Activated naive CD4-positive, alpha-beta T cell treated with anti-CD3 and anti-CD28 coated beads, Interleukin-2, amount 50 U/mL, for 24 hours (primary cell): ENCODE measurements around the gene CLEC6A.
"Not testable (repeated sequence)": the region's sequence is repeated elsewhere in the genome, so short reads cannot be mapped to it uniquely, and the experiment has no call there.

Experiments used
- H3K27ac Mint-ChIP-seq: one replicate; pipeline ENCODE4 v1.8.0; 2021; ENCODE audit warnings: mild to moderate bottlenecking, mixed read lengths
- H3K27me3 Mint-ChIP-seq: one replicate; pipeline ENCODE4 v1.8.0; 2021; ENCODE audit warnings: mixed read lengths
- H3K36me3 Mint-ChIP-seq: one replicate; pipeline ENCODE4 v1.8.0; 2021; ENCODE audit warnings: mixed read lengths
- H3K4me1 Mint-ChIP-seq: one replicate; pipeline ENCODE4 v1.8.0; 2021; ENCODE audit warnings: mixed read lengths
- H3K4me3 Mint-ChIP-seq: one replicate; pipeline ENCODE4 v1.8.0; 2021; ENCODE audit warnings: mild to moderate bottlenecking, mixed read lengths
- H3K9me3 Mint-ChIP-seq: one replicate; pipeline ENCODE4 v1.8.0; 2021; ENCODE audit warnings: mixed read lengths

The CLEC6A gene

DNA sequence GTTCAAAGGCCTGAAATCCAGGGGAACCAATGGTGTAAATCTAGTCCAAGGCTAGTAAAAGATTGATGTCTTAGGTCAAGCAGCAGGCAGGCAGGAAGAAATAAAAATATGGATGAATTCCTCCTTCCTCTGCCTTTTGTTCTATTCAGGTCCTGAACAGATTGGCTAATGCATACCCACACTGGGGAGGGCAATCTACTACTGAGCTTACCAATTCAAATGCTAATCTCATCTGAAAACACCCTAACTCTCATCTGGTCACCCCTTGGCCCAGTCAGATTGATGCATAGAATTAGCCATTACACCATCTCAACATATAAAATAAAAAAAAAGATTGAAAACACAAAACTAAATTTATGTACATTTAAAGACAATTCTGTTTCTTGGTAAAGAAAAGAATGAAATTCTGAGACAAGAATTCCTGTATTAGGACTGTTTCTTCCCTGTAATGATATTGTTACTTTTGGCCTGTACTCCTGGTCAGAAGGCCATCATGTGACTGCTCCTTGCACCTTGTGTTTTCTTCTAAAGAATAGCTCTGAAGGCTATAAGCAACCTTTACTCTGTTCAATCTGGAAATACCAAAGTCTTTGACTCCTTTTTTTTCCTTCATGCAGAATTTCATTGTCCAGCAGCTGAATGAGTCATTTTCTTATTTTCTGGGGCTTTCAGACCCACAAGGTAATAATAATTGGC is 19.9 kb downstream of the CLEC6A start:
- H3K27ac Mint-ChIP-seq: no peak overlapping the region
- peaks cover 7% of the 10 kb centered on the region for H3K27me3 Mint-ChIP-seq
- H3K36me3 Mint-ChIP-seq: no peaks in the 10 kb centered on the region
- H3K4me1 Mint-ChIP-seq: no peaks in the 10 kb centered on the region
- H3K9me3 Mint-ChIP-seq: no peaks in the 10 kb centered on the region
- H3K4me3 Mint-ChIP-seq: no peak overlapping the region

GRCh38 chr12:8482571-8483061 is 26.9 kb downstream of the CLEC6A start:
- no peak overlapping the region for H3K4me3 Mint-ChIP-seq
- H3K9me3 Mint-ChIP-seq: no peaks in the 10 kb centered on the region
- no peaks in the 10 kb centered on the region for H3K36me3 Mint-ChIP-seq
- peaks cover 3% of the 10 kb centered on the region for H3K27me3 Mint-ChIP-seq
- peaks cover 7% of the 10 kb centered on the region for H3K4me1 Mint-ChIP-seq
- no peak overlapping the region for H3K27ac Mint-ChIP-seq

- H3K27ac Mint-ChIP-seq: no peak overlapping the region
- H3K27me3 Mint-ChIP-seq: peaks cover 3% of the 10 kb centered on the region
- peaks cover 7% of the 10 kb centered on the region for H3K4me1 Mint-ChIP-seq
- no peaks in the 10 kb centered on the region for H3K36me3 Mint-ChIP-seq
- peaks cover 1% of the 10 kb centered on the region for H3K9me3 Mint-ChIP-seq
- no peak overlapping the region for H3K4me3 Mint-ChIP-seq
These were observed 27.3 kb downstream of the CLEC6A start for GRCh38 chr12:8483079-8483478.

GRCh38 chr12:8491646-8492530 is 36.1 kb downstream of the CLEC6A start:
- H3K4me1 Mint-ChIP-seq: peaks cover 20% of the 10 kb centered on the region
- H3K36me3 Mint-ChIP-seq: no peaks in the 10 kb centered on the region
- H3K27ac Mint-ChIP-seq: no peak overlapping the region
- H3K4me3 Mint-ChIP-seq: no peak overlapping the region
- H3K27me3 Mint-ChIP-seq: peaks cover 2% of the 10 kb centered on the region
- H3K9me3 Mint-ChIP-seq: peaks cover 8% of the 10 kb centered on the region

- Mint-ChIP-seq H3K4me3 (no peak overlapping the region), H3K27ac (peak overlapping the region; percentile 61), H3K27me3 (peaks cover 2% of the 10 kb centered on the region), H3K36me3 (no peaks in the 10 kb centered on the region), H3K4me1 (peaks cover 20% of the 10 kb centered on the region), H3K9me3 (peaks cover 7% of the 10 kb centered on the region)
These were observed 37.3 kb downstream of the CLEC6A start for GRCh38 chr12:8493084-8493483.

DNA sequence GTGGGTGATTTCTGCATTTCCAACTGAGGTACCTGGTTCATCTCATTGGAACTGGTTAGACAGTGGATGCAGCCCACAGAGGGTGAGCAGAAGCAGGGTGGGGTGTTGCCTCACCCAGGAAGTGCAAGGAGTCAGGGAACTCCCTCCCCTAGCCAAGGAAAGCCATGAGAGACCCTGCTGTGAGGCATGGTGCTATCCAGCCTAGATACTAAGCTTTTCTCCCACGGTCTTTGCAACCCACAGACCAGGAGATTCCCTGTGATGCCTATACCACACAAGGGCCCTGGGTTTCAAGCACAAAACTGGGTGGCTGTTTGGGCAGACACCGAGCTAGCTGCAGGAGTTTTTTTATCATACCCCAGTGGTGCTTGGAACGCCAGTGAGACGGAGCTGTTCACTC is 39.9 kb downstream of the CLEC6A start:
- not testable (repeated sequence) for H3K27ac Mint-ChIP-seq, H3K4me3 Mint-ChIP-seq, H3K9me3 Mint-ChIP-seq, H3K27me3 Mint-ChIP-seq, H3K36me3 Mint-ChIP-seq
- peaks cover 20% of the 10 kb centered on the region for H3K4me1 Mint-ChIP-seq

GRCh38 chr12:8496074-8496473 is 40.3 kb downstream of the CLEC6A start:
- not testable (repeated sequence) for H3K9me3 Mint-ChIP-seq, H3K27ac Mint-ChIP-seq, H3K36me3 Mint-ChIP-seq, H3K4me3 Mint-ChIP-seq, H3K27me3 Mint-ChIP-seq
- peaks cover 20% of the 10 kb centered on the region for H3K4me1 Mint-ChIP-seq

DNA sequence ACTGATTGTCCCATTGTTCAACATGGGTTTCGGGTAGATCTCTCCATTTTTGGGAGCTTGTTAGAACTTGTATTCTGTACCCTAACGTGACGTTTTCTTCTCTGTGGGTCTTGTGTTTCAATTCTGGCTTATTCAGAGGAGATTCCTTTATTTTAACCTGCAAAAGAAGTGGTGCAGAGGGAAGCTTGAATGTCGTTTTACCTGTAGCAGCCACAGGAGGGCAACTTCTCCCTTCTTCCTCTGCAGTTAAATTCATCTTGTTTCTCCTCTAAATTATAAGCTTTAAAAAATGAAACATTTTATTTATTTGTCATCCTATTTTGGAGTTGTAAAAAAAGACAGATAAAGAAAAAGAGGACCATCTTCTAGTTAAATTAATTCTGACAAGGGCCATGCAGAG is 43.9 kb downstream of the CLEC6A start:
- peaks cover 1% of the 10 kb centered on the region for H3K27me3 Mint-ChIP-seq
- no peak overlapping the region for H3K4me3 Mint-ChIP-seq
- H3K36me3 Mint-ChIP-seq: no peaks in the 10 kb centered on the region
- no peak overlapping the region for H3K27ac Mint-ChIP-seq
- H3K9me3 Mint-ChIP-seq: no peaks in the 10 kb centered on the region
- H3K4me1 Mint-ChIP-seq: peaks cover 5% of the 10 kb centered on the region

DNA sequence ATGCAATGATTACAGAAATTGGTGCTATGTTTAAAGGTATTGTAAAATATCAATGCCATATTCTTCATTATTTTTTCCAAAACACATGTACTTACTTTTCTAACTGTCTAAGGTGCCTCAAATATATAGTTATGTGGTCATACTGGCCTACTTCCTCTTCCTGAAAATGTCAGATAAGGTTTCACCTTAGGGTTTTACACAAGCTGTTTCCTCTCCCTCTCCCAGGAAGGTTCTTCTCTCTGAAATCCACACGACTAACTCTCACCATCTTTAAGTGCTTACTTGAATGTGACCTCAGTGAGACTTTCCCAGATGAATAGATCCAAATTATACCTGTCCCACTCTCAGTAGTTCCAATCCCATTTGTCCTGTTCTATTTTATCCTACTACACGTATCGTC is 46.0 kb downstream of the CLEC6A start:
- Mint-ChIP-seq H3K4me1 (peaks cover 5% of the 10 kb centered on the region), H3K4me3 (no peak overlapping the region), H3K36me3 (no peaks in the 10 kb centered on the region), H3K27ac (no peak overlapping the region), H3K9me3 (no peaks in the 10 kb centered on the region), H3K27me3 (peaks cover 1% of the 10 kb centered on the region)

DNA sequence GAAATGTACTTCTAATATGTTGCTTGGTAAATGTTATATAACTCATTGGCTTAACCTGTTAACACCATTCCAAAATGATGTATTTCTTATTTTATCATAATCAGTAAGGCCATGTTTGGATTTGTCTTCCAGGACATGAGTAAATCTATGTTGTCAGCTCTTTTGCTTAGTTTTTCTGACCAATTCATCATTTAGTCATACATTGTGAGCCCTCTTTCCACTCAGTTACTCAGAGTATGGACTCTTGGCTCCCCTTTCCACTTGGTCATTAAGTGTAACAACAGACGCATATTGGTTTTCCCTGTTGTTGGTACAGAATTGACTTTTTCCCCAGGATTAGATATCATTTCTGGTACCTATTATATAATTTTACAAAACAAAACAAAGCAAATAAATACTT is 48.6 kb downstream of the CLEC6A start:
- Mint-ChIP-seq H3K27me3 (peaks cover under 1% of the 10 kb centered on the region), H3K36me3 (no peaks in the 10 kb centered on the region), H3K27ac (no peak overlapping the region), H3K9me3 (no peaks in the 10 kb centered on the region), H3K4me1 (peaks cover 5% of the 10 kb centered on the region), H3K4me3 (no peak overlapping the region)

DNA sequence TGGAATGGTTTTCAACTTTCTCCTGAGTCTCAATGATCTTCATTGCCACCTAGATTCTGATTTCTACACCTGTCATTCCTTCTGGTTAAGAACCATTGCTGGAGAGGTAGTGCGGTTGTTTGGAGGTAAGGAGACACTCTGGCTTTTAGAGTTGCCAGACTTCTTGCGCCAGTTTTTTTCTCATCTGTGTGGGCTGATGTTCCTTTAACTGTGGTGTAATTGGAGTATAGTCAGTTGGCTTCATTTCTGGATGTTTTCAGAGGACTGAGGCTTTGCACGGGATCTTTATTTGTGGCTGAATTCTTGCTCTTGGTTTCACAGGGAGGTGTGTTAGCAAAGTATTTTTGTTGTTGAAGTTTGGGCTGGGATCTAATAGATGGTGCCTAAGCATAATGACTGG is 51.8 kb downstream of the CLEC6A start:
- H3K4me3 Mint-ChIP-seq: no peak overlapping the region
- H3K4me1 Mint-ChIP-seq: no peaks in the 10 kb centered on the region
- no peaks in the 10 kb centered on the region for H3K36me3 Mint-ChIP-seq

GRCh38 chr12:8508223-8508622 is 52.5 kb downstream of the CLEC6A start:
- H3K9me3 Mint-ChIP-seq: no peaks in the 10 kb centered on the region
- peaks cover 5% of the 10 kb centered on the region for H3K27me3 Mint-ChIP-seq
- H3K4me3 Mint-ChIP-seq: no peak overlapping the region
- no peaks in the 10 kb centered on the region for H3K36me3 Mint-ChIP-seq
- no peak overlapping the region for H3K27ac Mint-ChIP-seq
- H3K4me1 Mint-ChIP-seq: no peaks in the 10 kb centered on the region

More for the DNA sequence above, 51.8 kb downstream of the CLEC6A start:
- Mint-ChIP-seq H3K9me3 (no peaks in the 10 kb centered on the region), H3K27ac (no peak overlapping the region), H3K27me3 (peaks cover 5% of the 10 kb centered on the region)

DNA sequence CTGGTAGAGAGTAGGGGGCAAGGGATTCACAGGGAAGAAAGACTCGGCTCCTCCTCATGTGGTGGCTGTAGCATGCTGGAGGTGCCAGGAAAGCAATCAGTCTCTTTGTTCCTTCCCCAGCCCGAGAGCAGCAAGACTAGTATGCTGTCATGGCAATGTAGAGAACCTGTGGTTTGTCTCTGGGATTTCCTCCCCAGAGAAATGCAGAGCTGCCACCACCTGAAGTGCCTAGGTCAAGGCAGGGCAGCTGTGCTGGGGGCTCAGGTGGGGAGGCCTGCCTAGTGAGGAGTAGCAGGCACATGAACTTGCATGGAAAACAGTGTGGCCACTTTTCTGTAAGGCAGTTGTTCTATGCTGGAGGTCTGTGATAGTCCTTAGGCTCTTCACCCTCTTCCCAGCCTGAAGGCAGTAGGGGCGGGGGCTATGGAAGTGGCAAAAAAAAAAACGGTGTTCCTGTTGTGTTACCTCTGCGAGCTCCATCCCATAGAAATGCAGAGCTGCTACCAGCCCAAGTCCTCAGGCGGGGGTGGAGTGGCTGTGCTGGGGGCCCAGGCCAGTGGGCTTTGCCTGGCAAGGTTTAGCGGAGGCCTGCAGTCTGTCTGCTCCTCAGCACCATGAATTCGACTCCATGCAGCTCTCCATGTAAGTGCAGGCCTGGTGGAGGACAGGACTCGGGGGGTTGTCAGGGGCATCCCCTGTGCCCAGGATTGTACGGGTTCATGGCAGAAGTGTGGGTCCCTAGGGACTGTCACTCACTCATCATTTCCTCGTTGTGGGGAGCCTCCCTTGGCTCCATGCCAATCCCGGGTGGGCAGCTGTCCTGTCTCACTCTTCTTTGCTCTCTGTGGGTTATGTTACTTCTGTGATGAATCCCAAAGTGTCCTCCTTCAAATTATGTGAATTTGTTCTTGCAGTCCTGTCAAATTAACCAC is 53.4 kb downstream of the CLEC6A start:
- Mint-ChIP-seq H3K36me3 (no peaks in the 10 kb centered on the region), H3K27me3 (peaks cover 10% of the 10 kb centered on the region), H3K9me3 (no peaks in the 10 kb centered on the region), H3K4me1 (no peaks in the 10 kb centered on the region), H3K27ac (no peak overlapping the region), H3K4me3 (no peak overlapping the region)

DNA sequence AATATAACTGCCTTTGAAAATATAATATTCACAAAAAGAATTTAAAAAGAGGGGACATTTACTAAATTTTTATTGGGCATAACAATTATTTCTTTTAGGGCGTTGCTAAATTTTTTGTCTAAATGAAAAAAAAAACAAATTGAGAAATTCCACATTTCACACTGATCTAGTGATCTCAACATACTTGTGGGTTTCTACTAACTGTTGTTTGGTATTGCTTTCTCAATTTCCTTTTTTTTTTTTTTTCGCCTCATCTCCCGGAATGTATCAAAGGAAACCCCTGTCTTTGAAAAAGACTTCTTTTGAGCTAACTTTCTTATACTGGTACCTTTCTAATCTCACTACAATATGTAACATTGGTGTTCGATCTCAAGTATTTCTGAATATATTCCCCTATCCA is 57.5 kb downstream of the CLEC6A start, which contains the start of gene CLEC4D:
Gene CLEC4D (plus strand): TSS at position 248 of the 400 bp plus-strand sequence. CDS start 230 bp downstream, outside the sequence.
- Mint-ChIP-seq H3K36me3 (no peaks in the 10 kb centered on the region), H3K27me3 (peaks cover 18% of the 10 kb centered on the region), H3K27ac (no peak within 1 kb of the TSS), H3K4me3 (no peak within 1 kb of the TSS), H3K4me1 (no peaks in the 10 kb centered on the region), H3K9me3 (no peaks in the 10 kb centered on the region)

DNA sequence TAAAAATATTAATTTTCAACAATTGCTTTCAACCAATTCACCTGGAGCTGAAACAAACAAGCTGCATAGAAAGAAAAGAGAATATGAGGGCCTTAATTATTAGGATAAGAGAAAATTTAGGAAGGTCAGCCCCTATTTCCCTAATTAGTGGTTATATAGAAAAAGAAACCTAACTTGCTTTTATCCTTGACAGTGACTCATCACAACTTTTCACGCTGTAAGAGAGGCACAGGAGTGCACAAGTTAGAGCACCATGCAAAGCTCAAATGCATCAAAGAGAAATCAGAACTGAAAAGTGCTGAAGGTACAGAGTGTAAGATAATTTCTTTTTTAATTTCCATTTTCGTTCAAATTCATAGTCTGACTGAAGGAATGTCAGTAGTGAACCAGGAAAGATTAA is 62.2 kb downstream of the CLEC6A start:
- Mint-ChIP-seq H3K27ac (no peak overlapping the region), H3K27me3 (peaks cover 30% of the 10 kb centered on the region), H3K9me3 (no peaks in the 10 kb centered on the region), H3K36me3 (no peaks in the 10 kb centered on the region), H3K4me3 (no peak overlapping the region), H3K4me1 (no peaks in the 10 kb centered on the region)
